Activated naive CD8-positive, alpha-beta T cell (primary cell): Measurements from ENCODE around the gene GRK1.
A peak's percentile ranks its signal among the peaks of the same experiment; 100 is the strongest.

Experiments
- H3K27ac Mint-ChIP-seq: one replicate; pipeline ENCODE4 v1.8.0; 2021; ENCODE audit warnings: mixed read lengths
- H3K27me3 Mint-ChIP-seq: one replicate; pipeline ENCODE4 v1.8.0; 2021; ENCODE audit warnings: mixed read lengths
- H3K36me3 Mint-ChIP-seq: one replicate; pipeline ENCODE4 v1.8.0; 2021; ENCODE audit warnings: mixed read lengths
- H3K4me1 Mint-ChIP-seq: one replicate; pipeline ENCODE4 v1.8.0; 2021; ENCODE audit warnings: low read depth, mixed read lengths
- H3K4me3 Mint-ChIP-seq: one replicate; pipeline ENCODE4 v1.8.0; 2021; ENCODE audit warnings: mild to moderate bottlenecking, mixed read lengths
- H3K9me3 Mint-ChIP-seq: one replicate; pipeline ENCODE4 v1.8.0; 2021; ENCODE audit warnings: low read depth, mixed read lengths

GRK1 gene

DNA sequence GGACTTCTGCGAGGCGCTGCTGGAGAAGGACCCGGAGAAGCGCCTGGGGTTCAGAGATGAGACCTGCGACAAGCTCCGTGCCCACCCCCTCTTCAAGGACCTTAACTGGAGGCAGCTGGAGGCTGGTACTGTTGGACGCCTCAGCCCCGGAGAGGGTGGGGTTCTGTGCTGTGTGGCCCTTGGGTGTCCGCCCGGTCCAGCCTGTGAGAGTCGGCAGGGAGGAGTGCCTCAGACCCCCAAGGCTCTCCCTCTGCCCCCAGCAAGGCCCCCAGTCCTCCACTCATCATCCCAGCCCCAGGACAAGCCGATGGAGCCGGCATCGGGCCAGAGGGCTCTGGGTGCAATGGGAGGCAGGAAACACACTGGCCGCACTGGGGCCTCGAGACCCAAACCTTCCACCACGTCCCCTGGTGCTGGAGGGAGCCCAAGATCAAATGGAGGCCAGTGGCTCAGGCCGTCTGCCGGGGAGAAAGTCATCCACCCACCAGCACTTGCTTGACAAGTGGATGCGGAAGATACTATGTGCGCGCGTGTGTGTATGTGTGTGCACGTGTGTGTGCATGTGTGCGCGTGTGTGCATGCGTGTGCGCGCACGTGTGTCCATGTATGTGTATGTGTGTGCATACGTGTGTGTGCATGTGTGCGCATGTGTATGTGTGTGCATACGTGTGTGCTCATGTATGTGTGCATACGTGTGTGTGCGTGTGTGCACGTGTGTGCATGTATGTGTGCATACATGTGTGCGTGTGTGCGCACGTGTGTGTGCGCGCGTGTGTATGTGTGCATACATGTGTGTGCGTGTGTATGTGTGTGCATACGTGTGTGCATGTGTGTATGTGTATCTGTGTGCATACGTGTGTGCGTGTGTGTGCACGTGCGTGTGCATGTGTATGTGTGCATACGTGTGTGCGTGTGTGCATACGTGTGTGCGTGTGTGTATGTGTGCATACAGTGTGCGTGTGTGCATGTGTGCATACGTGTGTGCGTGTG lies 66.2 kb downstream of the GRK1 start:
- Mint-ChIP-seq H3K4me3 (no peak overlapping the region), H3K9me3 (no peaks in the 10 kb centered on the region), H3K4me1 (no peaks in the 10 kb centered on the region), H3K27me3 (peaks cover 13% of the 10 kb centered on the region), H3K36me3 (no peaks in the 10 kb centered on the region), H3K27ac (no peak overlapping the region)

- H3K27ac Mint-ChIP-seq, result no peak overlapping the region
- peaks cover 6% of the 10 kb centered on the region for H3K27me3 Mint-ChIP-seq
- H3K9me3 Mint-ChIP-seq, result no peaks in the 10 kb centered on the region
- H3K4me3 Mint-ChIP-seq, result no peak overlapping the region
- no peaks in the 10 kb centered on the region for H3K36me3 Mint-ChIP-seq
- H3K4me1 Mint-ChIP-seq, result no peaks in the 10 kb centered on the region
These were observed 67.2 kb downstream of the GRK1 start for GRCh38 chr13:113734099-113734825.

GRCh38 chr13:113734826-113735125 lies 67.8 kb downstream of the GRK1 start:
- no peaks in the 10 kb centered on the region for H3K36me3 Mint-ChIP-seq
- H3K27me3 Mint-ChIP-seq, result peaks cover 5% of the 10 kb centered on the region

GRCh38 chr13:113735194-113735593 lies 68.2 kb downstream of the GRK1 start:
- no peaks in the 10 kb centered on the region for H3K4me1 Mint-ChIP-seq
- no peaks in the 10 kb centered on the region for H3K36me3 Mint-ChIP-seq
- H3K27ac Mint-ChIP-seq, result no peak overlapping the region
- peaks cover 5% of the 10 kb centered on the region for H3K27me3 Mint-ChIP-seq
- H3K9me3 Mint-ChIP-seq, result no peaks in the 10 kb centered on the region
- H3K4me3 Mint-ChIP-seq, result no peak overlapping the region

More at GRCh38 chr13:113734826-113735125, 67.8 kb downstream of the GRK1 start:
- no peak overlapping the region for H3K27ac Mint-ChIP-seq
- no peaks in the 10 kb centered on the region for H3K4me1 Mint-ChIP-seq
- H3K4me3 Mint-ChIP-seq, result no peak overlapping the region
- no peaks in the 10 kb centered on the region for H3K9me3 Mint-ChIP-seq

DNA sequence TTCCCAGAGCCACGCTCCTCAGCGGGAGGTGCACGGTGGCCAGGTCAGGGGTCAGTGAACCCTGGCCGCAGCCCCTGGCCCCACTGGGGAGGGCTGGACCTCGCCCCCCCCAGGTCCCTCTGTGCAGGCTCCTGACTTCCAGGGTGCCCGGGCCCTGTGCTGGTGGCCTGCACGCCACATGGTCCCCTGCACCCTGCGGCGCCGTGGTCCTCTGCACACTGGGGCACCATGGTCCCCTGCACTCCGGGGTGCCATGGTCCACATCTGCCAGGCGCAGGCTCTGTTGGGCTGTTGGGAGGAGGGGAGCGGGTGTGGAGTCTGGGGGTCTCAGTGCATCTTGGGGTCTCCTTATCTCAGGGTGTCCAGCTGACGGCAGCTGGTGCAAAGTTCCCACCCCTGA lies 68.7 kb downstream of the GRK1 start:
- Mint-ChIP-seq H3K36me3 (no peaks in the 10 kb centered on the region), H3K9me3 (no peaks in the 10 kb centered on the region), H3K27me3 (peaks cover 1% of the 10 kb centered on the region), H3K4me1 (peaks cover under 1% of the 10 kb centered on the region), H3K4me3 (no peak overlapping the region), H3K27ac (no peak overlapping the region)

DNA sequence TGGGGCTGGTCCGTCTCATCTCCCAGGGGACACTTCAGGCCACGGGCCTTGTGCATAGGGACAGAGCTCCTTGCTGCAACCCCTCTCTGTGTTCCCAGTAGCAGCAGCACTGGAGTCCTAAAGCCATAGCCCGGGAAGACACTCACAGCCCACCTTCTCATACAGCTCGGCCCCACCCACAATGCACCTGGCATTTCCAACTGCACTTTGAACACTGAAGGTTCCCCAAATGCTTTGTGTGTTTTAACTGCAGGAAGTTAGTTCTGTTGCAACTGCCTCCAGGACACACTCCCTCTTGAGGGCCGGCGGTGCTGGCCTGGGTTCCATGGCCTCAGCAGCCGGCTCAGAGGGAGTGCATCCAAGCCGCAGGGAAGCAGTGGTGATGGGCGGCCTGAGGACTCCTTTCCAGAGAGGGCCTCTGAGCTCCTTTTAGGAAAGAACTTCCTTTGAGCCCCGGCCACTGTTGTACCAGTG lies 69.3 kb downstream of the GRK1 start:
- H3K9me3 Mint-ChIP-seq, result no peaks in the 10 kb centered on the region
- no peaks in the 10 kb centered on the region for H3K36me3 Mint-ChIP-seq
- H3K27me3 Mint-ChIP-seq, result peaks cover 2% of the 10 kb centered on the region
- H3K4me3 Mint-ChIP-seq, result no peak overlapping the region
- peaks cover 6% of the 10 kb centered on the region for H3K4me1 Mint-ChIP-seq
- no peak overlapping the region for H3K27ac Mint-ChIP-seq

GRCh38 chr13:113737803-113738202 lies 70.8 kb downstream of the GRK1 start:
- Mint-ChIP-seq H3K36me3 (no peaks in the 10 kb centered on the region), H3K27me3 (peaks cover 4% of the 10 kb centered on the region), H3K4me1 (peaks cover 20% of the 10 kb centered on the region), H3K27ac (no peak overlapping the region), H3K9me3 (no peaks in the 10 kb centered on the region), H3K4me3 (no peak overlapping the region)

GRCh38 chr13:113739527-113740285 lies 72.7 kb downstream of the GRK1 start:
- H3K9me3 Mint-ChIP-seq, result no peaks in the 10 kb centered on the region
- no peak overlapping the region for H3K27ac Mint-ChIP-seq
- H3K36me3 Mint-ChIP-seq, result no peaks in the 10 kb centered on the region
- H3K4me3 Mint-ChIP-seq, result no peak overlapping the region
- H3K4me1 Mint-ChIP-seq, result peaks cover 20% of the 10 kb centered on the region
- H3K27me3 Mint-ChIP-seq, result peaks cover 4% of the 10 kb centered on the region

GRCh38 chr13:113740286-113740556 lies 73.2 kb downstream of the GRK1 start:
- H3K27ac Mint-ChIP-seq, result no peak overlapping the region

GRCh38 chr13:113740661-113741060 lies 73.6 kb downstream of the GRK1 start:
- Mint-ChIP-seq H3K9me3 (no peaks in the 10 kb centered on the region), H3K4me1 (peaks cover 21% of the 10 kb centered on the region), H3K27ac (no peak overlapping the region), H3K36me3 (no peaks in the 10 kb centered on the region), H3K4me3 (no peak overlapping the region), H3K27me3 (peaks cover 5% of the 10 kb centered on the region)

More at GRCh38 chr13:113740286-113740556, 73.2 kb downstream of the GRK1 start:
- H3K4me1 Mint-ChIP-seq, result peaks cover 21% of the 10 kb centered on the region
- no peaks in the 10 kb centered on the region for H3K36me3 Mint-ChIP-seq
- H3K9me3 Mint-ChIP-seq, result no peaks in the 10 kb centered on the region
- H3K4me3 Mint-ChIP-seq, result no peak overlapping the region
- H3K27me3 Mint-ChIP-seq, result peaks cover 4% of the 10 kb centered on the region

DNA sequence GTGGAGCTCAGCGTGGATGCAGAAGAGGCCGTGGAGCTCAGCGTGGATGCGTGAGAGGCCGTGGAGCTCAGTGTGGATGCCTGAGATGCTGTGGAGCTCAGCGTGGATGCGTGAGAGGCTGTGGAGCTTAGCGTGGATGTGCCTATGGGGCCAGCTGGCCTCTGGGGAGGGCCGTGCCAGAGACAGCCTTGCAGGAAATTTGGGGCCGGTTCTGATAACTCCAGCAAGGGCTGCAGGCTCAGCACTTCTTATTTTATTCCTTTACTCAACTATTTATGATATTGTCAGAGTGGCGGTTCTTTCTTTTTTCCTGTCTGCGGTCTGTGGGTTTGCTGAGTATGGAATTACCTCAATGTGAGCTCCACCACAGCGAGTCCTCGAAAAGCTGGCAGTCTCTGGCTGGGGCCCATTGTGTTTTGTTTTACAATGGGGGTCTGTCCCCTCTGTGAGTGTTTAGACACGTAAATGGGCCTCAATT lies 74.2 kb downstream of the GRK1 start:
- H3K9me3 Mint-ChIP-seq, result no peaks in the 10 kb centered on the region
- H3K36me3 Mint-ChIP-seq, result no peaks in the 10 kb centered on the region
- peak overlapping the region; percentile 51 for H3K4me3 Mint-ChIP-seq
- H3K27me3 Mint-ChIP-seq, result peaks cover 6% of the 10 kb centered on the region
- H3K4me1 Mint-ChIP-seq, result peaks cover 21% of the 10 kb centered on the region
- H3K27ac Mint-ChIP-seq, result no peak overlapping the region

GRCh38 chr13:113742000-113742441 lies 75.0 kb downstream of the GRK1 start:
- peaks cover 6% of the 10 kb centered on the region for H3K27me3 Mint-ChIP-seq
- H3K4me3 Mint-ChIP-seq, result peak overlapping the region; percentile 51
- no peaks in the 10 kb centered on the region for H3K9me3 Mint-ChIP-seq
- H3K36me3 Mint-ChIP-seq, result no peaks in the 10 kb centered on the region
- H3K4me1 Mint-ChIP-seq, result peaks cover 21% of the 10 kb centered on the region
- no peak overlapping the region for H3K27ac Mint-ChIP-seq

DNA sequence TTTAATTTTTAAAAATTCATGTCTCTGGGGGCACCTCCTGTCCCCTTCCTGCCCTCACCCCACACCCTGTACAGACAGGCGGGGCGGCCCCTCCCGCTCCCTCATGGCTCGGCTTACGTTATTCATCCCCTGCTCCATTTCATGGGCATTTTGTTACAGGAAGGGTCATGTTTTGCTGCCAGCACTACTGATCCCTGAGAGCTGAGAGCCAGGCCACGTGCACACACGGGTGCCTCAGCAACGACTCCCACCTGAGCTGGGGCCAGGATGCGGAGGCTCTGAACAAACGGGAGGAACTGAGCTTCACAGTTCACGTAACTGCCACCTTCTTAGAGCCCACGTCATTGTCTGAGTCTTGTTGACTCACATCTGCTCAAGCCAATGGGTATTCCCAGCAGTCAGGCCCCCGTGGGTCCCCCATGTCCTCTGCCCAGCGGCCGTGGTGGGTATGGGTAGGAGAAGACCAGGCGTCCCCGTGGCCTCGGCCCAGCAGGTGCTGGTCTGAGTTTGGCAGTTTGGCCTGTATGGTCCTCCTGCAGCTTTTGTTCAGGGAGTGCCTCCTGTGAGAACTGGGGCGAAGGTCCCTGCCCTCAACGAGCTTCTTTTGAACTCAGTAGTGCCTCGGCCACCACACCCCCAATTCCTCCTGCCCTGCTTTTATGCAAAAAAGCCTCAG lies 75.6 kb downstream of the GRK1 start:
- H3K27me3 Mint-ChIP-seq, result peaks cover 6% of the 10 kb centered on the region
- H3K36me3 Mint-ChIP-seq, result no peaks in the 10 kb centered on the region
- H3K4me1 Mint-ChIP-seq, result peaks cover 21% of the 10 kb centered on the region
- no peaks in the 10 kb centered on the region for H3K9me3 Mint-ChIP-seq
- H3K4me3 Mint-ChIP-seq, result peak overlapping the region; percentile 51
- H3K27ac Mint-ChIP-seq, result no peak overlapping the region

DNA sequence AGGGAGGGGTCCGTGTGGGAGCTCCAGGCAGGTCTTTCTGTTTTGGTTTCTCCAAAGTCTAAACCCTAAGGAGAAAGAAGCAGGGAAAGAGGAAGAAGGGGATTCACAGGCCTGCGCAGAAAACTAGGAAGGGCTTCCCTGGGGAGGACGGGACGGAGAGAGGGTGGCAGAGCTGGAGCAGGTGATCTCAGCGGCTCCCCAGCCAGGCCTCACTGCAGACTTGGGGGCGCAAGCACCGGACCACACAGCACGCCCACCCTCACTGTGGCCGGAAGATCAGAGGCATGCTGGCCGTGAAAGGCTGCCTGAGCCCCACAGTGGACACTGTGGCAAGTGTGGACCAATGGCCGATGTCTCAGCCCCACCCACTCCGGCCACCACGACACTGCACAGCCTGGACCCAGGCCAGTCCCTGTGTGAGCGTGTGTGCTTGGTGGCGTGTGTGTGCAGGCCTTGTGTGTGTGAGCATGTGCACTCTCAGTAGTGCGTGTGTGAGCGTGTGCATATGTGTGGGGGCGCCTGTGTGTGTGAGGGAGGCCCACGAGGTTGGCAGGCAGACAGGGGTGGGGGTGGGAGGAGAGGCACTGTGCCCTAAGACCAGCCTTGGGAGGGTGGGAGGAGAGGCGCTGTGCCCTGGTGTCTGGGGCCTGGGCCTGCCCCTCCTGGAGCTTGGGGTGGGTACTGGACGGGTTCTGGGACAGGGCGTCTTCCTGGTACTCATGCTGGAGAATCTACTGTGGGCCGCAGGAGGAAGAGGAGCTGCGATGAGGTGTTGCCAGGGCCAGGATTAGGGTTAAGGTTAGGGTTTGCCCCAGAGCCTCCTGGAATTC lies 76.6 kb downstream of the GRK1 start:
- Mint-ChIP-seq H3K36me3 (no peaks in the 10 kb centered on the region), H3K9me3 (no peaks in the 10 kb centered on the region), H3K27me3 (peaks cover 6% of the 10 kb centered on the region), H3K27ac (no peak overlapping the region), H3K4me3 (no peak overlapping the region), H3K4me1 (peaks cover 21% of the 10 kb centered on the region)
